Brain microvascular endothelial cell (primary cell): ENCODE results near the gene SLC16A13.

Experiments
- DNase-seq: peaks from one replicate; pipeline ENCODE4 v3.0.0-alpha.2; 2020
- H3K27ac ChIP-seq: fragments of 250-450 bp; sonication (Bioruptor Pico); 2 replicates; pipeline ENCODE4 v1.5.1; 2020; ENCODE audit warnings: mild to moderate bottlenecking, moderate library complexity
- H3K27me3 ChIP-seq: fragments of 250-450 bp; sonication (Bioruptor Pico); replicated peaks from 2 replicates; pipeline ENCODE4 v1.5.1; 2020; ENCODE audit warnings: mild to moderate bottlenecking
- H3K36me3 ChIP-seq: fragments of 250-450 bp; sonication (Bioruptor Pico); replicated peaks from 2 replicates; pipeline ENCODE4 v1.5.1; 2020; ENCODE audit warnings: mild to moderate bottlenecking
- H3K4me3 ChIP-seq: 2 replicates; pipeline ENCODE4 v1.5.1; 2011; ENCODE audit warnings: low read depth, mild to moderate bottlenecking, control low read depth, low read length, moderate library complexity
- in situ Hi-C: cut with HindIII; loops from 2 replicates; pipeline ENCODE4 v1.10.0; 2017; ENCODE audit warnings: low sequenced_read_pairs, low pct_ligation_motif_present
- TF ChIP-seq, protein P1 (sequence below): IDR thresholded peaks from 2 replicates; pipeline ENCODE4 v1.5.1; 2011; ENCODE audit warnings: low read depth, mild to moderate bottlenecking, moderate library complexity, low read length, control low read depth, inconsistent platforms; ENCODE audit errors: missing control alignments

SLC16A13 gene

DNA sequence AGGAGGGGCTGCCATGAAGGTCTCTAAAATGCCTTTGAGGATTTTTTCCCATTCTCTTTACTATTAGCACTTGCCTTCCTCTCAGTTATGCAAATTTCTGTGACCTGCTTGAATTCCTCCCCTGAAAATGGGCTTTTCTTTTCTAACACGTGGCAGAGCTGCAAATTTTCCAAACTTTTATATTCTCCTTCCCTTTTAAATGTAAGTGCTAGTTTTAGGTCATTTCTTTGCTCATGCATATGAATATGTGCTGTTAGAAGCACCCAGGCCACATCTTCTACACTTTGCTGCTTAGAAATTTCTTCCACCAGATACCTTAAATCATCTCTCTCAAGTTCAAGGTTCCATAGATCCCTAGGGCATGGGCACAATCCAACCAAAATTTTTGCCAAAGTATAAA lies 32.5 kb downstream of the SLC16A13 start:
- no peaks in the 10 kb centered on the region for H3K27me3 ChIP-seq

DNA sequence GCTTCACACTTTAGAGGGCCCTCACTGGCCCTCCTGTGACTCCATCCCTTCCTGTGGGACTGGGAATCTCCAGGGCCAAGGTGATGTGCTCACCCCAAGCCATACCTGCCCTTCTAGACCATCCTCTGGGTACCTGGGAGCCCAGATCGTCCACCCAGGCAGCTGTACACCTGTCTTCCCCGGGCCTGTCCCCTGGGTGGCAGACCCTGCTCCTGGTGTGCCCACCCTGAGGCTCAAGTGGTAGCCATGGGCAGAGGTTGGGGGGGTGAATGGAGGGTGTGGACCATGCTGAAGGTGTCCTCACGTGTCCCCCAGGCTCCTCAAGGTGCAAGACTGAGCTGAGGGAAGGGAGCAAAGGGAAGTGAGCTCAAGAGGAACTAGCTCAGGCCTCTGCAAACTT lies 34.9 kb downstream of the SLC16A13 start:
- no peak overlapping the region for H3K4me3 ChIP-seq
- no peak for DNase-seq
- in situ Hi-C loops, result loop anchor here (25.0 kb wide), 1 partner anchor 117 kb away; the partner anchor contains the start of gene ASGR1
- H3K27me3 ChIP-seq, result no peaks in the 10 kb centered on the region
- H3K36me3 ChIP-seq, result no peaks in the 10 kb centered on the region
- TF ChIP-seq, protein P1, sequence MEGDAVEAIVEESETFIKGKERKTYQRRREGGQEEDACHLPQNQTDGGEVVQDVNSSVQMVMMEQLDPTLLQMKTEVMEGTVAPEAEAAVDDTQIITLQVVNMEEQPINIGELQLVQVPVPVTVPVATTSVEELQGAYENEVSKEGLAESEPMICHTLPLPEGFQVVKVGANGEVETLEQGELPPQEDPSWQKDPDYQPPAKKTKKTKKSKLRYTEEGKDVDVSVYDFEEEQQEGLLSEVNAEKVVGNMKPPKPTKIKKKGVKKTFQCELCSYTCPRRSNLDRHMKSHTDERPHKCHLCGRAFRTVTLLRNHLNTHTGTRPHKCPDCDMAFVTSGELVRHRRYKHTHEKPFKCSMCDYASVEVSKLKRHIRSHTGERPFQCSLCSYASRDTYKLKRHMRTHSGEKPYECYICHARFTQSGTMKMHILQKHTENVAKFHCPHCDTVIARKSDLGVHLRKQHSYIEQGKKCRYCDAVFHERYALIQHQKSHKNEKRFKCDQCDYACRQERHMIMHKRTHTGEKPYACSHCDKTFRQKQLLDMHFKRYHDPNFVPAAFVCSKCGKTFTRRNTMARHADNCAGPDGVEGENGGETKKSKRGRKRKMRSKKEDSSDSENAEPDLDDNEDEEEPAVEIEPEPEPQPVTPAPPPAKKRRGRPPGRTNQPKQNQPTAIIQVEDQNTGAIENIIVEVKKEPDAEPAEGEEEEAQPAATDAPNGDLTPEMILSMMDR, result no peak
- no peak overlapping the region for H3K27ac ChIP-seq

More for the DNA sequence above, 32.5 kb downstream of the SLC16A13 start:
- TF ChIP-seq, protein P1, result no peak
- no peak for DNase-seq
- Histone ChIP-seq H3K36me3 (no peaks in the 10 kb centered on the region), H3K27ac (no peak overlapping the region), H3K4me3 (no peak overlapping the region)
- in situ Hi-C loops, result loop anchor here (25.0 kb wide), 1 partner anchor 119 kb away; the partner anchor contains the start of gene ASGR1

DNA sequence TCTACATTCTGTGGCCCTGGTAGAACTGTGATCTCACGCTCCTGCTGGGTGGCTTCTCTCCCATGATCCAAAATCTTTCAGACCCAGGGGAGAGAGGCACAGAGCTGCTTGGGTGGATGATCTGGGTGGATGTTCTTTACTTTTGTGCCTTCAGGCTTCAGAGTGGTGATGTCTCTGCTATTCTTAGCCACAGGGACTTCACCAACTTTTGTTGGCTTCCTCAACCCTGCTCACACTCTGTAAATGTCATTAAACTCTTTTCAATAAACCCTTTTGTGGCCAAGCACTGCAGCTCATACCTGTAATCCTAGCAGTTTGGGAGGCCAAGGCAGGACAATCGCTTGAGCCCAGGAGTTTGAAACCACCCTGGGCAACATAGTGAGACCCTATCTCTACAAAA lies 36.6 kb downstream of the SLC16A13 start:
- no peaks in the 10 kb centered on the region for H3K36me3 ChIP-seq
- H3K4me3 ChIP-seq, result no peak overlapping the region
- no peaks in the 10 kb centered on the region for H3K27me3 ChIP-seq
- TF ChIP-seq, protein P1, result no peak
- in situ Hi-C loops, result loop anchor here (25.0 kb wide), 1 partner anchor 115 kb away; the partner anchor contains the start of gene ASGR1
- H3K27ac ChIP-seq, result no peak overlapping the region
- no peak for DNase-seq

DNA sequence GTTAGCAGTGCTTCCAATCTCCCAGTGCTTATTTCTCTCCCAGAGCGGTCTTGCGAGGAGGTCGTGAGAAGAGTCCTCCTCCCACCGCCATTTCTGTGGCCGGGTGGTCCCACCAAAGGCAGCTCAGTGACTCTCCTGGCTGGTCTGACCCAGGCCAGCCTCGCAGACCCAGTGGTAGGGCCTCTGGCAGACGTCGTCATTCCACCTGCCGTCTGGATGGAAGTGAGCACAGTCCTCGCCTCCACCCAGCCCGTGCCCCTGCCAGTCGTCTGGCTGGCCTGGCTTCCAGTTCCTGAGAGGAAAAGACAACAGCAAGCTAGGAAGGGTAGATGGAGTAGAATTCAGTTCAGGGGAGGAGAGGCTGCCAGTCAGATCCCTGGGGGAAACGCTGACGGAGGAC lies 39.1 kb downstream of the SLC16A13 start:
- no peak for DNase-seq
- TF ChIP-seq, protein P1, result no peak
- H3K4me3 ChIP-seq, result no peak overlapping the region
- no peaks in the 10 kb centered on the region for H3K27me3 ChIP-seq
- H3K27ac ChIP-seq, result no peak overlapping the region
- no peaks in the 10 kb centered on the region for H3K36me3 ChIP-seq
- in situ Hi-C loops, result loop anchor here (25.0 kb wide), 1 partner anchor 112 kb away; the partner anchor contains the start of gene ASGR1

DNA sequence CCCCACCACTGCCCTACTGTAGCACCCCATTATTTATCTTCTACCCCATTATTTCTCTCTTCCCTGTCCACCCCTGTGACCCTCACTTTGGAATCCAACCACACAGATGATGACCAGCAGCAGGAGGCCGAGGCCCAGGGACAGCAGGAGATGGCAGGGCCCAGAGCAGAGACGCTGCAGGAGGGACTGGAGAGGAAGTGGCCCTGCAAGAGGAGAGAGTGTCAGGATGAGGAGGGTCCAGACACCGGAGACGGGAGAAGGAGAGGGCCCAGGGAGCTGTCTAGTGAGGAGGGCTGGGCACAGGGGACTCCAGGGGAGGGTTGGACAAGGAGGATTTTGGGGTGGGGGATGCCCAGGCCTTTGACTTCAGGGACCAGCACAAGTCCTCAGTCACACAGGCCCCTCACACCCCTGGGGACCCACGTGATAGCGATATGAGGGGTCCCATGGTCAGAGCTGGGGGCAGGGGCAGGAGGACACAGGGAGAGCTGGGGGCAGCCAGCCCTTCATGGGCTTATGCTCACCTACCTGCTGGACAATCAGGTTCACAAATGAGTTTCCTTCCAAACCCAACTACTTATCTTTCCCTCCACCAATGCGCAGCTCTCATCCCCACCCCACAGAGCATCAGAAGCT lies 42.2 kb downstream of the SLC16A13 start:
- Histone ChIP-seq H3K27ac (no peak overlapping the region), H3K4me3 (no peak overlapping the region), H3K36me3 (no peaks in the 10 kb centered on the region), H3K27me3 (no peaks in the 10 kb centered on the region)
- TF ChIP-seq, protein P1, result no peak
- no peak for DNase-seq
- in situ Hi-C loops, result no loop called here

DNA sequence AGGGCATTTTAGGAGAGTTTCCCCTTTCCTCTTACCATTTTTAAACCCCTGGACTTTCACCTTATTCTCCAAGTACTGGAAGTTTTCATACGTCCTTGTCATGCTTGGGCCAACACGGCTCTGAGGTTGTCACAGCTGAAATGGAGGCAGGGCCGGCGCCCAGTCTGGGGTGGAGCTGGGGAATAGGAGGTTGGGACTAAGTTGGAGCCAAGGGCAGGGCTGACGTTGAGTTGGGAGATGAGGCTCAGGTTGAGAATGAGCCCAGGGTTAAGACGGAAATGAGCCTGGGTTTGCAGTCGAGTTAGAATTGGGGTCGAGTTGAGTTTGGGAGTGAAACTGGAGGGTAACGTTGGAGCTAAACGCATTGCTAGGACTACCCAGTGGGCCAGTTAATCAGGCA lies 42.9 kb downstream of the SLC16A13 start:
- no peak for DNase-seq
- TF ChIP-seq, protein P1, result no peak
- no peak overlapping the region for H3K4me3 ChIP-seq
- H3K36me3 ChIP-seq, result no peaks in the 10 kb centered on the region
- no peaks in the 10 kb centered on the region for H3K27me3 ChIP-seq
- in situ Hi-C loops, result no loop called here
- no peak overlapping the region for H3K27ac ChIP-seq
